Skin of body (tissue), 2 donors: ENCODE results near the gene TSPAN4. TPM values are rescaled to one million over a fixed set of nuclear protein-coding genes. Genes with fewer than 3 reads are reported as not detected.

Source experiments
- DNase-seq: peaks from one replicate; lab custom pipeline; 2025; lab: John Stamatoyannopoulos, UW
- total RNA-seq: library from RNA; depleted of rRNA; stranded (reverse); fragments of >200 nt; gene quantifications from one replicate; pipeline ENCODE4 v1.2.3, GENCODE V29; 2014

The TSPAN4 gene
- total RNA-seq, 1 donor from 2014 or later, result 35.8 TPM

DNA sequence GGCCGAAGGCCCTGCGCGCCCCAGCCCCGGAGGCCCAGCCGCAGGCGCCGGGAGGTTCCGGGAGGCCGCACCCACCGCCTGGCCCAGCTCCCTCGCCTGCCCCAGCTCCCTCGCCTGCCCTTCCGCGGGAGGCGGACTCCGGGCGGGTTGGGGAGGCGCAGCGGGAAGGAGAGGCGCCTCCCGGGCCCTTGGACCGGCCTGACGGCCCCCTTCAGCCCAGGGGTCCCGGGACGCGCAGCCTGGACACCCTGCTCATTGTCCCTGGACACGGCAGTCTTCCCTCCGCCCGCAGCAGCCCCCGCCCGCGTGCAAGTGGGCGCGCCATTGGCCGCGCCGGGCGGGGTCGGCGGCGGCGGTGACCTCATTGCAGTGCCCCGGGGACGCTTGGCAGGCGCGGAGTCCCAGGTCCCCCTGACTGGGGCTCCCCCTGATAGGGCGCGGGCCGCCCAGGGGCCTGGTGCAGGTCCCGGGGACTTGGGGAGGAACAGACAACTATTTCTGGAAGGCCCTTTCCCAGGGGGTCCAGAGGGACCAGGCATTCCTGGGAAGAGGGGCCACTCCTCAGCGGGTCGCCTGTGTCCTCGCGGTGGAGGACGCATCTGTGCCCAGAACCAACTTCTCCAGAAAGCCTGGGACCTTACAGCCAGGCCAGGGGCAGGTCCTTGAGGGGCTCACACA, 9.4 kb upstream of the TSPAN4 start:
- DNase-seq, result no peak

DNA sequence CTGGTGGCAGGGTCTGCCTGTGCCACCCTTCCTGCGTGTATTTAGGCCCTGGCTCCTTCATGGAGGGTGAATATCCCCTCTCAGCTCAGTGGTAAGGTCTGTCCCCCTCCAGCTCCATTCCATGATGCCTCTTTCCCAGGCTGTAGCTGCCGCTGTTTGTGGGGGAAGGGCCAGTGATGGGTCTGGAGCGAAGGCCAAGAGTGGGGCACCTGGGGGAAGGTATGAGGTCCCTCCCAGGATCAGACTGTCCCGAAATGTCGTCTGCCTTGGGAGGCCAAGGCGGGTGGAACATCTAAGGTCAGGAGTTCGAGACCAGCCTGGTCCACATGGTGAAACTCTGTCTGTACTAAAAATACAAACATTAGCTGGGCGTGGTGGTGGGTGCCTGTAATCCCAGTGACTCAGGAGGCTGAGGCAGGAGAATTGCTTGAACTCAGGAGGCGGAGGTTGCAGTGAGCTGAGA, 8.8 kb upstream of the TSPAN4 start:
- DNase-seq, result no peak

DNA sequence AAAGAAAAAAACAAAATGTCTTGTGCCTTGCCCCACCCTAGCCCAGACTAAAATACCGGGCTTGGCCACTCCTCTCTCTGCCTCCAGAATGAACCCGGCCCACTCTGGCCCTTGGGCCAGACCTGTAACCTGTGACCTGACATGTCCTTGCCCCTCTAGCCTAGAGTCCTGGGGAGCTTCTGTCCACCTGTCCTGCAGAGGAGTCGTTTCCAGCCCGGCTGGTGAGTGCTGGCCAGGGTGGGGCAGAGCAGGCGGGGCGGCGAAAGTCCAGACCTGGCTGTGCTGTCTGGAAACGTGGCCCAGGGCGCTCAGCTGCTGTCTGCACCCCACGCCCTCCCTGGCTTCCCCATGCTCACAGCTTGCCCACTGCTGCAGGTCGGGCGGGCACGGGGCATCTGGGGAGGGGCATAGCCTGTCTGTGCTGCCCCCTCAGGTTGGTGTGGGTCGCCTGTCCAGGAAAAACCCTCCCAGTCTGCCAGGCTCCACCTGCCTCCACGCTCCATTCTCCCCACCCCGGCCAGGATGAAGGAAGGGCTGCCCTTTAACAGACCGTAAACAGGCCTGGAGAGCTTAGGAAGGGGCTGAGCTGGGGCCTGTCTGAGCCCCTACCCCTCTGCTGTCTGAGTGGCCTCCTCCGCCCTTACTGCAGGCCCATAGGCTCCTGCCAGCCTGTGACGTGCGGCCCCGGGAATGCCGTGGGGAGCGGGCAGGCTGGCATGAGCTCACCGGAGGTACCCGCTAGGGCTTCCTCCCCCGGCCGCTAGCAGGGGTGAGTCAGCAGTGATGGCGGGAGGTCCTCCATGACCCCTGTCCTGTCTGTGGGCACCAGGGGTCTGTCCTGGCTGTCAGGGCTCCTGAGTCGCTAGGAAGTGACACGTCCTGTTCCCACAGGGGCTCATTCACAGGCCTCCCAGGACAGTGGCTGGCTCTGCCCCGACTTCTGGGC, 8.0 kb upstream of the TSPAN4 start:
- no peak for DNase-seq

DNA sequence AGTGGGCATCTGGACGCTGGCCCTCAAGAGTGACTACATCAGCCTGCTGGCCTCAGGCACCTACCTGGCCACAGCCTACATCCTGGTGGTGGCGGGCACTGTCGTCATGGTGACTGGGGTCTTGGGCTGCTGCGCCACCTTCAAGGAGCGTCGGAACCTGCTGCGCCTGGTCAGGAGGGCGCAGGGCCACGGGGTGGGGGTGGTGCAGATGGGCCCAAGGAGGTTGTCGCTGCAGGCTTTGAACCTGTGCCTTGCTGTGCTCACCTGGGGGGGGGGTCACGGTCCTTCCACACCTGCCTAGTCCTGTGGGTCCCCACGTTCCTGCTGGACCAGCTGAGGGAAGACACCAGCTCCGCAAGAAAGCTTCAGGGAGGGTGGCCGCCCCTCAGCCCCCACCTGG, 6.4 kb upstream of the TSPAN4 start:
- DNase-seq, result no peak

DNA sequence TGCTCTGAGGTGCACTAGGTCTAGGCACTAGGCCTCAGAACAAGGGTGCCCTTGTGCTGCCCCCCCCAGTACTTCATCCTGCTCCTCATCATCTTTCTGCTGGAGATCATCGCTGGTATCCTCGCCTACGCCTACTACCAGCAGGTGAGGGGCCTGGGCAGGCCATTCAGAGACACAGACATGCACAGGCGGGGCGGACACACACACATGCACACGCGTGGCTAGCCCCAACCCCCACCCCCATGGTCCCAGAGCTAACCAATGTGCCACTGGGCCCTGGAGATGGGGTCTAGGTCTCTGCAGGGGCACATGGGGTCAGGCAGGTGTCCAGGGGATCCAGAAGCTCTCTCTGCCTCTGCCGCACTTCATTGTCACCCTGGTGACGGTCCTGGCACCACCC, 6.0 kb upstream of the TSPAN4 start:
- DNase-seq, result no peak

DNA sequence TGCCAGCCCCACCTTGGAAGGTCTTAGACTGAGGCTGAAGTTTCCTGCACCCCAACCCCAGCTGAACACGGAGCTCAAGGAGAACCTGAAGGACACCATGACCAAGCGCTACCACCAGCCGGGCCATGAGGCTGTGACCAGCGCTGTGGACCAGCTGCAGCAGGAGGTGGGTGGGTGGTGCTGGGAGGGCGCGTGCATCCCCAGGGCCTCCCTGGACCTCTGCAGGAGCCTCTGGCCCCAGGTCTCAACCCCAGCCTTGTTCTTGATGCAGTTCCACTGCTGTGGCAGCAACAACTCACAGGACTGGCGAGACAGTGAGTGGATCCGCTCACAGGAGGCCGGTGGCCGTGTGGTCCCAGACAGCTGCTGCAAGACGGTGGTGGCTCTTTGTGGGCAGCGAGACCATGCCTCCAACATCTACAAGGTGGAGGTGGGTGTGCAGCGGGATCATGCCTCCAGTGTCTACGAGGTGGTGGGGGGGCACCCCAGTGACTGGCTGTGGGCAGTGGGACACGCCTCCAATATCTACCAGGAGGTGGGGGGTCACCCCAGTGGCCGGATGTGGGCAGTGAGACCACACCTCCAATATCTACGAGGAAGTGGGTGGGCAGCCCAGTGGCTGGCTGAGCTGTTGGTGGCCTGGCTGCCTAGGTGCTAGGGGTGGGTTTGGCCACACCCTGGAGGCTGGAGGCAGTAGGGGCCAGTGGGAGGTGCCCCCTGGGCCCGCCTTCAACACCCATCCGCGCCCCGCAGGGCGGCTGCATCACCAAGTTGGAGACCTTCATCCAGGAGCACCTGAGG, 5.3 kb upstream of the TSPAN4 start:
- DNase-seq, result no peak

DNA sequence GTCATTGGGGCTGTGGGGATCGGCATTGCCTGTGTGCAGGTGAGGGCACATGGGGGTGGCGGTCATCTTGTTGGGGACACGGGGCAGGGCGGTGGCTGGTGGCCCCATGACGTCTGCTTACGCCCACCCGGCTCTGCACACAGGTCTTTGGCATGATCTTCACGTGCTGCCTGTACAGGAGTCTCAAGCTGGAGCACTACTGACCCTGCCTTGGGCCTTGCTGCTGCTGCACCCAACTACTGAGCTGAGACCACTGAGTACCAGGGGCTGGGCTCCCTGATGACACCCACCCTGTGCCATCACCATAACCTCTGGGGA, 4.7 kb upstream of the TSPAN4 start:
- DNase-seq, result no peak

DNA sequence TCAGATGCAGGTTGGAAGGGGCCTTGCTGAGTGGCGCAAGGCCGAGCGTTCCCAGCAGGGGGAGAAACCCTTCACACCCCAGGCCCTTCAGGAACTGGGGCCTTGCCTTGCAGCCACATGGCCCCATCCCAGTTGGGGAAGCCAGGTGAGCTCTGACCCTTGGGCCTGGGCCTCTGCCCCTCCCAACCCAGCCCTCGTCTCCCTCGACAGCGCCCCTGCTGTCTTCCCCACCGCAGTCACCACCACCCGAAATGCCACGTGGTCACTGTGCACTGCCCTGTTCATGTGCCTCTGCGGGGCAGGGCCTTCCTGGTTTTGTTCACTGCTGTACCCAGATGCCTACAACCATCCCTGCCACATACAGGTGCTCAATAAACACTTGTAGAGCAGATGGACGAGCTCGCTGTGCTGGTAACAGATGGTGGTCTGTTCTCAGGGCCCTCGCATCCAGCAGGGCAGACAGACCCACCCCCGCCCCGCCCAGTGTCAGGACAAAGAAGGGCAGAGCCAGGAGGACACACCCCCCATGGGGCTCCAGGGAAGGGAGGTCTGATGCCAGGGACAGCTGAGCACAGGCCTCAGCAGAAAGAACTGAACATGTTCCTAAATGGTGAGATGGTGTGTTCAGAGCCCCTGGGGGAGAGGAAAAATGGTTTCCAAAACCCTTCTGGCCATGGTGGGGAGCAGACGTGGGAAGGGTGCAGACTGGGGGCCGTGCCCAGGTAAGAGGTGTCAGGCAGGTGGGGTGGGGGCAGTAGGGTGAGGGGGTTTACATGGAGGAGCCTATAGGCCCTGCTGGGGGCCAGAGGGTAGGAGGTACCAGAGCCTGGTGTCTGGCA, 4.0 kb upstream of the TSPAN4 start:
- no peak for DNase-seq

DNA sequence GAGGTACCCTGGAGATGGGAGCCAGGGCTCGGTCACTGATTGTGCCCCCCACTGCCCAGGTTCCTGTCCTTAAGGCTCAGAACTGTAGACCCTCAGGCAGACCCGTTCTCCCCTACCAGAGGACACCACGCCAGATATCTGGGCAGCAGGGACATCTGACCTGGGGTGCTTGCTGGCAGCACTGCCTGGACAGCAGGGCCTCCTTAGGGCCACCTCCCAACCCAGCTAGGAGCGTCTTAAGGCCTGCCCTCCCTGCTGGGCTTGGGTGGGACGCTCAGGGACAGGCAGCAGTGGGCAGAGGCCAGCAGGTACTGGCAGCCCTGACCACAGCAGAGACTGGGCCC, 3.4 kb upstream of the TSPAN4 start:
- no peak for DNase-seq

DNA sequence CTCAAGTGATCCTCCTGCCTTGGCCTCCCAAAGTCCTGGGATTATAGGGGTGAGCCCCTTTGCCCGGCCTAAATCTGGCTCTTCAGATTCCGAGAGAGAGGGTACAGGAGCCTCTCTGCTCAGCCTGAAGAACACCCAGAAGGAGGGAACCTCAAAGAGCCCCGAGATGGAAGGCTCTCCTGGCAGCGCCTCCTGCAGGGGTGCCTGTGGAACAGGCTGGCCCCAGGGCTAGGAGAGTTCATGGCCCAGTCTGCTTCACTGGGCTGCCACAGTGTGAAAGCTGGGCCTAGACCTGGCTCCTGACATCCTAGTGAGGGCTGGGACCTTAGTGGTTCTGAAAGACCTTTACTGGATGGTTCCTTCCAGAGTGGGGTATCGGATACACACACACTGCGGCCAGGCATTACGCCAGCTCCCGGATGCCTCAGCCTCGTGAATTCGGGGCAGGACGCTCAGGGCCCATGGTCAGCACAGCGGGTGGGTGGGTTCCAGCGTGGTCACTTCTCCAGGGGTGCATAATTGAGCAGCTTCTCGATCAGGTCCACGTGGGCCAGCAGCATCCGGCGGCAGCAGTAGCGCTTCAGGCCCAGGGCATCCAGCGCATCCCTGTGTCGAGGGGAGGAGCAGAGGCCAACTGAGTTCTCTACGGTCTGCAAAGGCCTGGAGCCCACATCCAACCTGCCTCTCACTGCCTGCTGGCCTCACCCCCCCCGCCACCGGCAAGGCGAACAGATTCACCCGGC, 2.6 kb upstream of the TSPAN4 start:
- no peak for DNase-seq

DNA sequence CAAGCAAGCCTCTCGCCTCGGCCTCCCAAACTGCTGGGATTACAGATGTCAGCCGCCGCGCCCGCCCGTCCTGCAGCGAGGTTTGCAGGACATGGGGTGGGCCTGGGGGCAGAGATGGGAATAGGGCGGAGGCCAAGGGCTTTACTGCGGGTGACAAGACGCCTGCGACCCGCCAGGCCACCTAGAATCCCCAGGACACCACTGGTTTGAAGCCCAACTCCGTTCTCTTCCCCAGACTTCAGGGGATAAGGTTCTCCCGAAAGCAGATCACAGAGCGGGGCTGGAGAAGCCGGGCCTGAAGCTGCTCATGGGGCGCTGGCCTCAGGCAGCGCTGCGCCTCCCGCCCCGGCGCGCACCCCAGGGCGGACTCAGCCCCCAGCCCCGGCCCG, 677 bp upstream of the TSPAN4 start:
- DNase-seq, result no peak

DNA sequence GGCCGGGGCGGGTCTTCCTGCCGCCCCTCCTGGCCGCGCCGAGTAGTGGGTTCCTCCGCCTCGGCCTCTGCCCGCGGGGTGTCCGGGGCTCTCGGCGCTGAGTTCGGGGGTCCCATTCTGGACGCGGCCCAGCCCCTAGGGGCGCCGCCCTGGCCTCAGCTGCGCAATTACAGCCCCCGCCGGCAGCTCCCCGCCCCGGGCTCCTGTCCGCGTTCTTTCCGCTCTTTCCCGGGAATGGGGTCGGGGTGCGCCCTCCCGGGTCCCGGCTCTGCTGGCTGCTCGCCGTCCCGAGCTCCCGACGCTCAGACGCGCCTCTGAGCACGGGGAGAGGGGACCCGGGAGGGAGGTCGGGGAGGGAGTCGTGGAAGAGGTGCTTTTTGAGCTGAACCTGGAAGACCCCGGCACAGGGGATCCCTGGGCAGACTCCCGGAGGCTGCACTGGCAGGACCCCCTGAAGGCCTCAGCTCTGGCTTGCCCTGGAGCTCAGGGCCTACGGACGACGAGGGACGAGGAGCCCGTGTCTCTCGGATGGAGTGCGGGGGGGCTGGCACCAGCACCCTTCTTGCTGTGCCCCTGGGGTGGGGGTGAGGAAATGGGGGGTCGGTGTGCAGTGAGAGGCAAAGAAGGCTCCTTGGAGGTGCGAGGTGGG, 558 bp downstream of the TSPAN4 start:
- DNase-seq, result no peak

DNA sequence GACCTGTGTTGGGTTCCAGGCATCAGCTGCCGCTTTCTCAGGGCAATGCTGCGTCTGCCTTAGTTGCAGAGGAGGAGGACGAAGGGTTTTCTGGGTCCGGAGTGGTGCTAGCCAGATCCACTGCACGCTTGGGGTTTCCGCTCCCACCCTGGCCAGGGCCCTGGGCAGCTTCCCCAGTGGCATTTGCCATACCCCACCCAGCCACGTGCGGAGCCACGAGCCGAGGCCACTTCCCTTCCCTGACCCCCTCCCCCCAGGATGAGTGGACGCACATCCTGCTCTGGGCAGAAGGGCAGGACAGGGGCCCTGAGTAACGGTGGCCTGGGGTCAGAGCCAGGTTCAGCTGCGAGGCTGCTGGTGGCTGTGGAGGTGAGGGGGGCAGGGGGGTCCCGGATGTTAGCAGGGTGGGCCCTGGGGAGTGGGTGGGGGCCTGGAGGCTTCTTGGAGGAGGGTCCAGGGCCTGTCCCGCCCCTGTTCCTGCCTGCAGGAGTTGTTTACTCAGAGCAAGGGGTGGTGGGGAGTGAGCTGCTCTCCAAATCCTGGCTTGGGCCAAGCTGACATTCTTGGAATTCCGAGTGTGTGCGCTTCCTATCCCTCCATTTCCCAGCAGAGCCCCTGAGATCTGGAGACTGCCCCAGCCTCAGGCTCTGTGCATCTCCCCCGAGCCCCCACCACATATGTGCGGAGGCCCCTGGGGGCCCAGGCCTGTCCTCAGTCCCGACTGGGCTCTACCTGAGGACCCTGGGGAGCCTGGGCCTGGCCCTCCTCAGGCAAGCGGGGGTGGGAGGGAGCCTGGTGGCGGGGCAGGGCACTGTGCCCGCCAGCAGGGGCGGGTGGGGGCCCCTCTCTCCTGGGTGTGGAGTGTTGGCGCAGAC, 1.4 kb downstream of the TSPAN4 start:
- DNase-seq, result peak; percentile 92

DNA sequence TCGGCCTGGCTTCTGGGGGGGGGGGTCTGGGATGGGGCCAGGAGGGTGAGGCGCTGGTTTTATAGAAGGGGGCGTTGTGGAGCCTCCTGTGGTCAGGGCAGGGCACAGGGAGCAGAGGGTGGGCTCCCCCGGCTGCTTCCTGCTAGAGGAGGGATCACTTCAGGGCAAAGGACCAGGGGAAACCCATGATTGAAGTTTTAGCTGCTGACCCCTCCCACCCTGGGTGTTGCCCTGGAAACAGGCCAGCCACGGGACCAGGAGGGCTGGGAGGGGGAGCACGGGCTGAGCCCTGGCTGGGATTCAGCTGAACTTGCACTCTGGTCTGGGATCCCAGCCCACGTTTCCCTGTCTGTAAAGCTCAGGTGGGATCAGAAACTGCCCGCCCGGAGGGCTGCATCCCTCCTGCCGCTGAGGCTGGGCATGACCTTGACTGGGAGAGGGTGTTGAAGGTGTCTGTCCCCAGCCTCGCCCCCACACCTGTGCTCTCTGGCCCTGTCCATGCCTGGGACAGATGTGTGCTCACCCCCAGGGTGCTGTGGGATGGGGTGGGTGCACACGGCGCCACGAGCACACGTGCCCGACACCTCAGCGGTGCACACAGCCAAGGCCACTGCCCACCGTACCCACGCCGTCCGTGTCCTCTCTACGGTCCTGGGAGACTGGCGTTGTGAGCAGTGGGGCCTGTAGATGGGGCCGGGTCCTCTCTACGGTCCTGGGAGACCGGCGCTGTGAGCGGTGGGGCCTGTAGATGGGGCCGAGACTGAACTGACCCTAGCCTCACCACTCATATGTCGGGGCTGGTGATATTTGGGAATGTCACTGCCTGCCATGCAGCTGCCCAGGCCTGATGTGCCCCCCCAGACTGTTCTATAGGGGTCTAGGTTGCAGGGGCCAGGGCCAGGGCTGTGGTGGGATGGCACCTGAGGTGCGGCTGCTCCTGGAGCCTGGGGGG, 2.3 kb downstream of the TSPAN4 start:
- DNase-seq, result peak; percentile 94

DNA sequence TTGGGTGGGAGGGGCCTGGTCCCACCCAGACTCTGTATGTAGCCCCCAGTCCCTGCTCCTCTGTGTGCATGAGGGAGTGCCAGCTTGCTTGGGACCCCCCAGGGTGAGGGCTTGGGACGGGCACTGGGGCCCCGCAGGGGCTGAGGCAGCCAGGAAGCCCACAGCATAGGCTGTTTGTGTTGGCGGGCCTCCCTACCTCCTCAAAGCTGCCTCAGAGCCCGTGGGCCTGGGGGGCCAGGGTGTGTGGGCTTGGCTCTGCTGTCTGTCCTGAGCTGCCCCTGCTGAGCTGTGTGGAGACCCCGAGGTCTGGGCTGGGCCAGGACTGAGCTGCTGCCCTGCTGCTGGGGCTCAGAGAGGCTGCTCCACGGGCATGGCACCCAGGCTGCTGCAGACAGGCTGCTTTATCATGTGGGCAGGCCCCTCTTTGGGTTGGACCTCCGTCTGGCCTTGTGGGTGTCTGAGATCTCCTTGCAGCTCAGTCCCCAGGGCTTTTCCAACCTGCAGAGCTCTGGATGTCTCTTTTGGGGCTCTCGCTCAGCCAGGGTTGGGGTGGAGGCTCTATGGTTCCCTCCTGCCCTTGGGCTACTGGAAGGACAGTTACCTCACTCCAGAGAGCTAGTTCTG, 3.3 kb downstream of the TSPAN4 start:
- DNase-seq, result no peak

DNA sequence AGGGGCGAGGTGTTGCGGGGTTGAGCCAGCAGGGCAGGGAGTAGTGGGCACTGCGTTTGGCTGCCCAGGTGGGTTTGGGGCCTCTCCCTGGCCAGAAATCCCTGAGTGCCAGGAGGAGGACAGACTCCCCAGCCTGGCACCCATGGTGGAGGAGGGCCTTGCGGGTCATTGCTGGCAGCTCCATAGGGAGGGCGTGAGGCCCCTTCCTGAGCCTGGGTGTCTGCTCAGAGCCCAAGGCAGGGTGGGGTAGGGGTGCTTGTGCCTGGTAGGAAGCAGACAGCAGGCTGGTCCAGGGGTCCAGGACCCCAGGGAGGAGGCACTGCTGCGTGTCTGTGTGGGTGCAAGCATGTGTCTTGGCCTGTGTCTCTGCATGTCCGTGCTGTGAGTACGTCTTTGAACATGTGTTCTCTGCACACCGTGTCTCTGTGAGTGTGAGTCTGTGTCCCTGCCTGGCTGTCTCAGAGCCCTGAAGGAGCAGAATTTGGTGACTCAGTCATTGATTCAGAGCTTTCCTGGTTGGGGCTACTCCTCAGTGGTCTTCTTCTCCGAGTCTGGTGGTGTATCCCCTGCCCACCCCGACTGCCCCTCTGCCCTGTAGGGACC, 3.9 kb downstream of the TSPAN4 start:
- no peak for DNase-seq

DNA sequence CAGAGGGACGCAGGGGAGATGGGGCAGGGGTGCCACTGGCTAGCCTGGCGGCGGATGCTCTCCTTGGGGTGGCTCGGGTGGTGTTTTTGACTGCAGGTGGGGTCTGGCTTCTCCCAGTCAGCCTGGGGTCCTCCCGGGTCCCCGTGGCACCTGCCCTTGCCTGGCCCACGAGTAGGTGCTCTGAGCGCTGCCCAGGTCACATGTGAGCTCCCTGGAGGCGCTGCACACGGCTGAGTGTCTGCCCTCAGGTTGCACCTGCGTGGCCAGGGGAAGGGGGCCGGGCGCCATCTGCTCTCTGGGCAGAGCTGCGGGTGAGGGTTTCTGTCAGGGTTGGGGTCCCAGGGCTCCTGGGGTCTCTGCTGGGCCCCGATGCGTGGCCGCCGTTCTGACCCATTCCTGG, 5.2 kb downstream of the TSPAN4 start:
- no peak for DNase-seq
